HepG2 (cell line): Measurements from ENCODE around the gene ATP10A. TPM values are rescaled to one million over a fixed set of nuclear protein-coding genes. Genes with fewer than 3 reads are reported as not detected.

Source experiments
- ATAC-seq: fragments of 200-7000 bp; cut with Tn5 transposase; 3 replicates; pipeline ENCODE4 v1.9.1; 2020; ENCODE audit warnings: mild to moderate bottlenecking, moderate library complexity
- BruUV-seq: library from RNA; stranded (reverse); fragments of 400-500 nt; replicated peaks from 2 replicates; lab custom pipeline; 2021; lab: Mats Ljungman, UMichigan
- CTCF ChIA-PET: fragments of 300-600 bp; formaldehyde crosslinking; extraction: SDS; loops from one replicate; lab custom pipeline; 2021; ENCODE audit warnings: low total read pairs, inconsistent platforms, low intra/inter-chr PET ratio; lab: Yijun Ruan, JAX
- POLR2A ChIA-PET: fragments of 350-600 bp; sonication (Branson Sonifier 250); formaldehyde crosslinking; loops from one replicate; lab custom pipeline; 2020; ENCODE audit warnings: antibody characterized with exemption, inconsistent platforms; lab: Yijun Ruan, JAX
- DNase-seq: peaks from one replicate; pipeline ENCODE4 v3.0.0-alpha.2; 2015; ENCODE audit warnings: low spot score
- FAIRE-seq: peaks from 3 replicates; lab custom pipeline; 2011; peaks lifted over from hg19 to GRCh38; lab: Jason Lieb, UNC
- H2AFZ ChIP-seq: one replicate; pipeline ENCODE4 v1.6.1; 2011; ENCODE audit warnings: low read length, inconsistent platforms
- H3K27ac ChIP-seq: fragments of 300-600 bp; 3 replicates; pipeline ENCODE4 v1.8.0; 2011; ENCODE audit warnings: mixed run types, mild to moderate bottlenecking, mixed read lengths, low read length, inconsistent platforms; ENCODE audit not compliant: insufficient read depth; ENCODE audit errors: extremely low read length
- H3K27me3 ChIP-seq, 2 experiments: fragments of 200-600 bp in 1 of 2; 2 replicates in 1 of 2; 3 replicates in 1 of 2; pipeline versions ENCODE4 v1.6.0 to v1.8.0; 2011; ENCODE audit warnings: low read length in 2 of 2, mild to moderate bottlenecking in 2 of 2, moderate library complexity in 2 of 2, inconsistent platforms in 1 of 2; ENCODE audit not compliant: insufficient read depth in 2 of 2, control insufficient read depth in 1 of 2
- H3K36me3 ChIP-seq, 2 experiments: fragments of 200-600 bp in 1 of 2; replicated peaks in 1 of 2; 2 replicates in 1 of 2; 3 replicates in 1 of 2; pipeline versions ENCODE4 v1.5.1 to v1.8.0; 2011; ENCODE audit warnings: low read length in 2 of 2, inconsistent platforms in 1 of 2; ENCODE audit not compliant: insufficient read depth in 2 of 2, control insufficient read depth in 1 of 2
- H3K4me1 ChIP-seq: 2 replicates; pipeline ENCODE4 v1.5.1; 2012; ENCODE audit warnings: low read length, inconsistent platforms; ENCODE audit not compliant: insufficient read depth
- H3K4me2 ChIP-seq: 2 replicates; pipeline ENCODE4 v1.6.0; 2011; ENCODE audit warnings: low read depth, low read length, inconsistent platforms
- H3K4me3 ChIP-seq, 3 experiments: fragments of 200-600 bp in 1 of 3; sonication (generic), shearing (Covaris generic) in 1 of 3; replicated peaks in 1 of 3; 2 replicates each; pipeline ENCODE4 v1.5.1; 2011 to 2016; ENCODE audit warnings: low read length in 3 of 3, inconsistent platforms in 2 of 3, low read depth in 2 of 3, mild to moderate bottlenecking in 2 of 3, control low read depth in 1 of 3, mixed read lengths in 1 of 3; ENCODE audit not compliant: insufficient read depth in 1 of 3
- H3K79me2 ChIP-seq: one replicate; pipeline ENCODE4 v1.6.1; 2011; ENCODE audit warnings: low read length, inconsistent platforms; ENCODE audit not compliant: insufficient read depth
- H3K9ac ChIP-seq: 2 replicates; pipeline ENCODE4 v1.6.0; 2011; ENCODE audit warnings: mild to moderate bottlenecking, low read depth, low read length, inconsistent platforms; ENCODE audit not compliant: insufficient read depth
- H3K9me3 ChIP-seq: 2 replicates; pipeline ENCODE4 v1.5.1; 2012; ENCODE audit warnings: mild to moderate bottlenecking, low read length
- H4K20me1 ChIP-seq: 2 replicates; pipeline ENCODE4 v1.6.0; 2011; ENCODE audit warnings: inconsistent platforms, mild to moderate bottlenecking, low read length, moderate library complexity; ENCODE audit not compliant: insufficient read depth
- ARID5B ChIP-seq: IDR thresholded peaks from 2 replicates; pipeline ENCODE4 v1.4.0; 2020; ENCODE audit warnings: mild to moderate bottlenecking, missing genetic modification reagents
- JUND ChIP-seq: sonication (generic); formaldehyde crosslinking; IDR thresholded peaks from 2 replicates; pipeline ENCODE4 v1.8.0; 2022; ENCODE audit warnings: mild to moderate bottlenecking, missing genetic modification reagents
- ZNF33B ChIP-seq: sonication (generic); formaldehyde crosslinking; IDR thresholded peaks from 2 replicates; pipeline ENCODE4 v1.5.1; 2020; ENCODE audit warnings: mild to moderate bottlenecking, missing genetic modification reagents
- WGBS: methylation state at CpG from one replicate; pipeline ENCODE4 v1.1.6; 2017; ENCODE audit warnings: low lambda C conversion rate; 5-methylcytosine and 5-hydroxymethylcytosine counted together
- in situ Hi-C: cut with HindIII; loops from 2 replicates; pipeline ENCODE4 v1.10.0; 2017; ENCODE audit warnings: low pct_unique_long_range_greater_than_20kb; ENCODE audit not compliant: extremely low pct_ligation_motif_present
- intact Hi-C: fragments of 100-400 bp; cut with micrococcal nuclease; formaldehyde crosslinking; loops from one replicate; pipeline ENCODE4 v1.10.0; 2022; ENCODE audit not compliant: unreplicated experiment
- polyA plus RNA-seq, 8 experiments: library from polyadenylated mRNA; depleted of rRNA in 3 of 8; stranded (reverse) in 7 of 8; unstranded in 1 of 8; fragments of >200 nt; fragmentation: Illumina TruSeq in 4 of 8; extraction: Trizol in 4 of 8; gene quantifications; 2 replicates each; pipeline versions ENCODE4 v1.2.1 to v1.2.3, GENCODE V29; 2011 to 2016; ENCODE audit warnings: low read depth in 4 of 8, missing spikeins in 1 of 8, mixed read lengths in 1 of 8; ENCODE audit not compliant: insufficient read depth in 1 of 8
- total RNA-seq, 5 experiments: library from RNA; depleted of rRNA; stranded (reverse); fragments of >200 nt; fragmentation: Illumina TruSeq; extraction: Trizol; gene quantifications; 2 replicates each; pipeline ENCODE4 v1.2.3, GENCODE V29; 2016; ENCODE audit warnings: low read depth in 1 of 5

ATP10A gene
- total and polyA plus RNA-seq, 2 of the 13 experiments (the other 11 are each of a cell fraction or from before 2014, with no cell fraction given): 0.58 to 4.2 TPM

DNA sequence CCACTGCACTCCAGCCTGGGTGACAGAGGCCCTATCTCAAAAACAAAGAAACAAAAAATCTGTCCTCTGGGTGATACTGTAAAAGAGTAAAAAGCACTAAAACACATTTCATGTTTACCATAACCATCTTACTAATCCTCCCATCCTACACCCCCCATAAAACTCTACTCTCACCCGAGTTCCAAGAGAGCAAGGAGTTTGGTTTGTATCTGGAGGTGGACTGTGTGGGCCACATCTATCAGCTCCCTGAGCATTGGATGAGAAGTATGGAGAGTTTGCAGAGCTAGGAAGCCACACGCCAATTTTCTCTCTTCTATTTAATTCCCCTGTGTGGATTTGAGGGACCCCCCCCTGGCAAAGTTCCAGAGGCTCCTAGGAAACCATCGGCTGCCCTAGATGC lies 80.0 kb downstream of the ATP10A start:
- H3K4me3 ChIP-seq: no peak overlapping the region

More for the DNA sequence above, 80.0 kb downstream of the ATP10A start:
- Histone ChIP-seq H3K36me3 (no peaks in the 10 kb centered on the region), H3K27ac (no peak overlapping the region), H3K27me3 (no peaks in the 10 kb centered on the region), H4K20me1 (no peaks in the 10 kb centered on the region), H3K4me1 (peaks cover 12% of the 10 kb centered on the region), H3K79me2 (no peaks in the 10 kb centered on the region), H3K9me3 (no peaks in the 10 kb centered on the region), H3K4me2 (no peak overlapping the region), H2AFZ (no peak overlapping the region), H3K9ac (no peak overlapping the region)
- WGBS: 70% methylated on average over 3 of the region's 3 CpGs
- intact Hi-C loops (no loop called here), in situ Hi-C loops (no loop called here)
- no peak for FAIRE-seq
- DNase-seq: no peak
- ChIA-PET POLR2A (no interaction called here), CTCF (no interaction called here)
- TF ChIP-seq ZNF33B (CRISPR knock-in tag) (no peak), ARID5B (CRISPR knock-in tag) (no peak), JUND (no peak)
- no peak for ATAC-seq
- no TSS peak for BruUV-seq
